ENCODE measurements around the gene PYM1. TPM values are rescaled to one million over a fixed set of nuclear protein-coding genes. Genes with fewer than 3 reads are reported as not detected.

The PYM1 gene
- total RNA-seq, 1 donor from 2014 or later: 40.9 TPM

Other genes with a start within 250 kb of the PYM1 start
- 99.7 TPM for gene ITGA7, start 220.0 kb downstream of the PYM1 start, total RNA-seq
- gene BLOC1S1, start 211.8 kb downstream of the PYM1 start, total RNA-seq: 105 TPM
- gene RDH5, start 207.5 kb downstream of the PYM1 start, total RNA-seq: 5.8 TPM
- 905 TPM for gene CD63, start 198.9 kb downstream of the PYM1 start, total RNA-seq
- 7.2 TPM for gene GDF11, start 184.8 kb downstream of the PYM1 start, total RNA-seq
- gene SARNP, start 110.2 kb downstream of the PYM1 start, total RNA-seq: 61.9 TPM
- gene ORMDL2, start 109.9 kb downstream of the PYM1 start, total RNA-seq: 88.4 TPM
- gene DNAJC14, start 98.3 kb downstream of the PYM1 start, total RNA-seq: 33.0 TPM
- 17.7 TPM for gene MMP19, start 85.0 kb downstream of the PYM1 start, total RNA-seq
- gene DGKA, start 3.3 kb upstream of the PYM1 start, total RNA-seq: 155 TPM
- gene PMEL, start 38.1 kb upstream of the PYM1 start, total RNA-seq: 5.8 TPM
- gene CDK2, start 38.9 kb upstream of the PYM1 start, total RNA-seq: 23.2 TPM
- gene RAB5B, start 46.2 kb upstream of the PYM1 start, total RNA-seq: 139 TPM
- 58.5 TPM for gene SUOX, start 69.4 kb upstream of the PYM1 start, total RNA-seq
- gene IKZF4, start 93.1 kb upstream of the PYM1 start, total RNA-seq: 14.6 TPM
- 57.0 TPM for gene RPS26, start 114.0 kb upstream of the PYM1 start, total RNA-seq
- 129 TPM for gene ERBB3, start 152.3 kb upstream of the PYM1 start, total RNA-seq
- gene PA2G4, start 176.7 kb upstream of the PYM1 start, total RNA-seq: 139 TPM
- 5,339 TPM for gene RPL41, start 188.7 kb upstream of the PYM1 start, total RNA-seq
- 9.8 TPM for gene ZC3H10, start 190.4 kb upstream of the PYM1 start, total RNA-seq
- gene ESYT1, start 200.4 kb upstream of the PYM1 start, total RNA-seq: 131 TPM
- 37.8 TPM for gene MYL6B, start 224.7 kb upstream of the PYM1 start, total RNA-seq
- gene MYL6, start 230.5 kb upstream of the PYM1 start, total RNA-seq: 1,884 TPM

Measured in ureter (tissue), 1 donor.